NCI-H146 (cell line): Measurements from ENCODE around the gene ELL2.

Source experiments
- DNase-seq: peaks from one replicate; lab custom pipeline; 2025; lab: John Stamatoyannopoulos, UW

Gene ELL2

GRCh38 chr5:95961617-95962474, at the start of gene ELL2:
ELL2 (minus strand) TSS chr5:95961851; CDS start chr5:95961721, 130 bp downstream.
- peak; percentile 72 for DNase-seq

GRCh38 chr5:96008987-96009647, 47.5 kb upstream of the ELL2 start:
- DNase-seq: no peak

GRCh38 chr5:96008487-96008886, 46.8 kb upstream of the ELL2 start:
- no peak for DNase-seq

- no peak for DNase-seq
These were observed 45.4 kb upstream of the ELL2 start for GRCh38 chr5:96007051-96007450.

- no peak for DNase-seq
These were observed 44.6 kb upstream of the ELL2 start for GRCh38 chr5:96006291-96006690.

- DNase-seq: no peak
These were observed 43.1 kb upstream of the ELL2 start for GRCh38 chr5:96004754-96005153.

GRCh38 chr5:96004087-96004486, 42.4 kb upstream of the ELL2 start:
- DNase-seq: no peak

- no peak for DNase-seq
These were observed 39.6 kb upstream of the ELL2 start for GRCh38 chr5:96001262-96001661.

- no peak for DNase-seq
These were observed 38.7 kb upstream of the ELL2 start for GRCh38 chr5:96000308-96000707.

- DNase-seq: peak; percentile 31
These were observed 35.5 kb upstream of the ELL2 start for GRCh38 chr5:95996904-95997723.

GRCh38 chr5:95995962-95996489, 34.4 kb upstream of the ELL2 start:
- no peak for DNase-seq

GRCh38 chr5:95993776-95994175, 32.1 kb upstream of the ELL2 start:
- DNase-seq: no peak

GRCh38 chr5:95993266-95993665, 31.6 kb upstream of the ELL2 start:
- DNase-seq: no peak

- peak; percentile 65 for DNase-seq
These were observed 27.8 kb upstream of the ELL2 start for GRCh38 chr5:95989283-95990048.

GRCh38 chr5:95988877-95989276, 27.2 kb upstream of the ELL2 start:
- DNase-seq: no peak

GRCh38 chr5:95988094-95988493, 26.4 kb upstream of the ELL2 start:
- DNase-seq: no peak

- peak; percentile 3 for DNase-seq
These were observed 25.4 kb upstream of the ELL2 start for GRCh38 chr5:95986937-95987520.

GRCh38 chr5:95986001-95986400, 24.4 kb upstream of the ELL2 start:
- no peak for DNase-seq

GRCh38 chr5:95985249-95985648, 23.6 kb upstream of the ELL2 start:
- no peak for DNase-seq

GRCh38 chr5:95984287-95984938, 22.8 kb upstream of the ELL2 start:
- no peak for DNase-seq

GRCh38 chr5:95983509-95983908, 21.9 kb upstream of the ELL2 start:
- DNase-seq: no peak
